DND-41 (cell line): ENCODE data around the gene OPCML.

ENCODE experiments used
- EZH2 ChIP-seq: IDR thresholded peaks from 3 replicates; pipeline ENCODE4 v1.6.1; 2012; ENCODE audit warnings: borderline replicate concordance, low read depth, mild to moderate bottlenecking, moderate library complexity, low read length, inconsistent platforms; ENCODE audit not compliant: severe bottlenecking
- TF ChIP-seq, protein P1 (sequence below): IDR thresholded peaks from 2 replicates; pipeline ENCODE4 v1.5.1; 2012; ENCODE audit warnings: borderline replicate concordance, low read length, moderate library complexity, mild to moderate bottlenecking; ENCODE audit not compliant: poor library complexity, severe bottlenecking; ENCODE audit errors: extremely low read depth

DNA sequence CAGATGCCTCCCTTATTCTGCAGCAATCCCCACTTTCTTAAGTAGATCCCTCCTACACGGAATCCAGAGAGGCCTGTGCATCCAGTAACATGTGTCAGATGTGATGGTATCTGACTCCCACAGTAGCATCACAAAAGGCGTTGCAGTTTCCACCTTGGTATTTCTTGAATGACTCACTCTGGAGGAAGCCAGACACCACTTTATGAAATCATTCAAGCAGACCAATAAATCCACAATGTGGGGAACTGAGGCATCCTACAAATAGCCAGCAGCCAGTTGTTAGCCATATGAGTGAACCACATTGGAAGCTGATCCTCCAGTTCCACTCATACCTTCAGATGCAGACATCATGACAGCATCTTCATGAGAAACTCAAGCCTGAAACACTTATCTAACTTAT, 798.1 kb downstream of the OPCML start:
- TF ChIP-seq, protein P1, sequence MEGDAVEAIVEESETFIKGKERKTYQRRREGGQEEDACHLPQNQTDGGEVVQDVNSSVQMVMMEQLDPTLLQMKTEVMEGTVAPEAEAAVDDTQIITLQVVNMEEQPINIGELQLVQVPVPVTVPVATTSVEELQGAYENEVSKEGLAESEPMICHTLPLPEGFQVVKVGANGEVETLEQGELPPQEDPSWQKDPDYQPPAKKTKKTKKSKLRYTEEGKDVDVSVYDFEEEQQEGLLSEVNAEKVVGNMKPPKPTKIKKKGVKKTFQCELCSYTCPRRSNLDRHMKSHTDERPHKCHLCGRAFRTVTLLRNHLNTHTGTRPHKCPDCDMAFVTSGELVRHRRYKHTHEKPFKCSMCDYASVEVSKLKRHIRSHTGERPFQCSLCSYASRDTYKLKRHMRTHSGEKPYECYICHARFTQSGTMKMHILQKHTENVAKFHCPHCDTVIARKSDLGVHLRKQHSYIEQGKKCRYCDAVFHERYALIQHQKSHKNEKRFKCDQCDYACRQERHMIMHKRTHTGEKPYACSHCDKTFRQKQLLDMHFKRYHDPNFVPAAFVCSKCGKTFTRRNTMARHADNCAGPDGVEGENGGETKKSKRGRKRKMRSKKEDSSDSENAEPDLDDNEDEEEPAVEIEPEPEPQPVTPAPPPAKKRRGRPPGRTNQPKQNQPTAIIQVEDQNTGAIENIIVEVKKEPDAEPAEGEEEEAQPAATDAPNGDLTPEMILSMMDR: no peak
- no peak for TF ChIP-seq EZH2
